Measurements from ENCODE around the gene SESTD1.

Gene SESTD1

GRCh38 chr2:179264368-179265081 lies at the start of gene SESTD1:
Gene SESTD1 (minus strand): TSS chr2:179264832. CDS start chr2:179191841, 72,991 bp downstream.
- peak; percentile 91 for DNase-seq

- no peak for DNase-seq
These were observed 48.4 kb upstream of the SESTD1 start for GRCh38 chr2:179313057-179313456.

- no peak for DNase-seq
These were observed 46.5 kb upstream of the SESTD1 start for GRCh38 chr2:179311101-179311500.

GRCh38 chr2:179307616-179308371 lies 43.2 kb upstream of the SESTD1 start:
- no peak for DNase-seq

- no peak for DNase-seq
These were observed 40.5 kb upstream of the SESTD1 start for GRCh38 chr2:179305125-179305524.

GRCh38 chr2:179304424-179304823 lies 39.8 kb upstream of the SESTD1 start:
- DNase-seq = no peak

- peak; percentile 59 for DNase-seq
These were observed 38.3 kb upstream of the SESTD1 start for GRCh38 chr2:179302764-179303571.

- no peak for DNase-seq
These were observed 37.5 kb upstream of the SESTD1 start for GRCh38 chr2:179302149-179302548.

- DNase-seq = no peak
These were observed 34.0 kb upstream of the SESTD1 start for GRCh38 chr2:179298666-179299065.

GRCh38 chr2:179297927-179298326 lies 33.3 kb upstream of the SESTD1 start:
- no peak for DNase-seq

GRCh38 chr2:179290329-179290728 lies 25.7 kb upstream of the SESTD1 start:
- DNase-seq = no peak

- no peak for DNase-seq
These were observed 20.4 kb upstream of the SESTD1 start for GRCh38 chr2:179285060-179285459.

- no peak for DNase-seq
These were observed 13.0 kb upstream of the SESTD1 start for GRCh38 chr2:179277429-179278196.

GRCh38 chr2:179275253-179276012 lies 10.8 kb upstream of the SESTD1 start:
- DNase-seq = peak; percentile 86

GRCh38 chr2:179274749-179275148 lies 10.1 kb upstream of the SESTD1 start:
- peak; percentile 60 for DNase-seq

- peak; percentile 94 for DNase-seq
These were observed 8.9 kb upstream of the SESTD1 start for GRCh38 chr2:179273461-179273962.

- peak; percentile 83 for DNase-seq
These were observed 8.0 kb upstream of the SESTD1 start for GRCh38 chr2:179272406-179273192.

GRCh38 chr2:179270689-179271088 lies 6.1 kb upstream of the SESTD1 start:
- no peak for DNase-seq

GRCh38 chr2:179268277-179268925 lies 3.8 kb upstream of the SESTD1 start:
- peak; percentile 40 for DNase-seq

- DNase-seq = no peak
These were observed 1.6 kb upstream of the SESTD1 start for GRCh38 chr2:179266271-179266670.
